WERI-Rb-1 (cell line): ENCODE measurements around the gene ADAD2.

Experiments used
- DNase-seq: peaks from one replicate; pipeline ENCODE4 v3.0.0-alpha.2; 2020
- H3K27ac ChIP-seq: fragments of 250-450 bp; sonication (Bioruptor Pico); 2 replicates; pipeline ENCODE4 v1.5.1; 2020; ENCODE audit warnings: mild to moderate bottlenecking, moderate library complexity
- H3K27me3 ChIP-seq: fragments of 250-450 bp; sonication (Bioruptor Pico); 2 replicates; pipeline ENCODE4 v1.5.1; 2021; ENCODE audit warnings: mild to moderate bottlenecking, low read depth, moderate library complexity; ENCODE audit not compliant: insufficient read depth, severe bottlenecking
- H3K36me3 ChIP-seq: fragments of 250-450 bp; sonication (Bioruptor Pico); 2 replicates; pipeline ENCODE4 v1.5.1; 2020; ENCODE audit warnings: mild to moderate bottlenecking, moderate library complexity
- H3K4me3 ChIP-seq: 2 replicates; pipeline ENCODE4 v1.5.1; 2011; ENCODE audit warnings: low read depth, mild to moderate bottlenecking, control low read depth, low read length
- H3K9me3 ChIP-seq: fragments of 250-450 bp; sonication (Bioruptor Pico); 2 replicates; pipeline ENCODE4 v1.5.1; 2021; ENCODE audit warnings: mild to moderate bottlenecking, moderate library complexity; ENCODE audit not compliant: severe bottlenecking
- TF ChIP-seq, protein P1 (sequence below): IDR thresholded peaks from 2 replicates; pipeline ENCODE4 v1.5.1; 2011; ENCODE audit warnings: low read depth, mild to moderate bottlenecking, control low read depth, inconsistent platforms, low read length

The ADAD2 gene

DNA sequence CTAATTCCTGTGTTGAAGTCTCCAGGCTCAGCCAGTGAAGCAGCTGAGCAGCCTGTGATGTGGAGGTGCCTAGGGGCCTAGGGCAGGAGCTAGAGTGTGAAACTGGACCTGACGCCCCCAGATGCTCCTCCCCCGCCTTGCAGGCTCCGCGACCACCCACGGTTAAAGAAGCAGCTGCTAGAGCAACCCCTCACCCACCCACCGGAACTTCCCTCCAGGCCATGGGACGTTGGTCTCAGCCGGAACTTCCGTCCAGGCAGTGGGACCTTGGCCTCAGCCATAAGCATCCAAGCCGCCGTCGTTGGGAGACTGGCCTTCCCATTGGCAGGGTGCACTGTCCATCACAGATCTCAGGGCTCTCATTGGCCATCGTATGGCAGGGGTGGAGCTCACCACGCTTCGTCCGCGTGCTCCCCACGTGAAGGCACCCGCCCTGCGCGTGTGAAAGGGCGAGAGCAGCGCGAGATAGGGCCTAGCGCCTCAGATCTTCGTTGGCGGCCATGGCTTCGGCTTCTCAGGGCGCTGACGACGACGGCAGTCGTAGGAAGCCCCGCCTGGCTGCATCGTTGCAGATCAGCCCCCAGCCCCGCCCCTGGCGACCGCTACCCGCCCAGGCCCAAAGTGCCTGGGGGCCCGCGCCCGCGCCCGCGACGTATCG is at the start of gene ADAD2:
ADAD2 (plus strand) TSS at position 427 of the 658 bp plus-strand sequence; CDS start at position 501, 74 bp downstream.
- no peaks in the 10 kb centered on the region for H3K27me3 ChIP-seq
- DNase-seq, result no peak
- no peaks in the 10 kb centered on the region for H3K36me3 ChIP-seq
- no peak within 1 kb of the TSS for H3K27ac ChIP-seq
- H3K9me3 ChIP-seq, result no peaks in the 10 kb centered on the region
- no peak within 1 kb of the TSS for H3K4me3 ChIP-seq
- TF ChIP-seq, protein P1, sequence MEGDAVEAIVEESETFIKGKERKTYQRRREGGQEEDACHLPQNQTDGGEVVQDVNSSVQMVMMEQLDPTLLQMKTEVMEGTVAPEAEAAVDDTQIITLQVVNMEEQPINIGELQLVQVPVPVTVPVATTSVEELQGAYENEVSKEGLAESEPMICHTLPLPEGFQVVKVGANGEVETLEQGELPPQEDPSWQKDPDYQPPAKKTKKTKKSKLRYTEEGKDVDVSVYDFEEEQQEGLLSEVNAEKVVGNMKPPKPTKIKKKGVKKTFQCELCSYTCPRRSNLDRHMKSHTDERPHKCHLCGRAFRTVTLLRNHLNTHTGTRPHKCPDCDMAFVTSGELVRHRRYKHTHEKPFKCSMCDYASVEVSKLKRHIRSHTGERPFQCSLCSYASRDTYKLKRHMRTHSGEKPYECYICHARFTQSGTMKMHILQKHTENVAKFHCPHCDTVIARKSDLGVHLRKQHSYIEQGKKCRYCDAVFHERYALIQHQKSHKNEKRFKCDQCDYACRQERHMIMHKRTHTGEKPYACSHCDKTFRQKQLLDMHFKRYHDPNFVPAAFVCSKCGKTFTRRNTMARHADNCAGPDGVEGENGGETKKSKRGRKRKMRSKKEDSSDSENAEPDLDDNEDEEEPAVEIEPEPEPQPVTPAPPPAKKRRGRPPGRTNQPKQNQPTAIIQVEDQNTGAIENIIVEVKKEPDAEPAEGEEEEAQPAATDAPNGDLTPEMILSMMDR, result no peak

- H3K27ac ChIP-seq, result no peak overlapping the region
- DNase-seq, result no peak
- no peaks in the 10 kb centered on the region for H3K27me3 ChIP-seq
- no peaks in the 10 kb centered on the region for H3K9me3 ChIP-seq
- H3K36me3 ChIP-seq, result no peaks in the 10 kb centered on the region
- TF ChIP-seq, protein P1, result no peak
- no peak overlapping the region for H3K4me3 ChIP-seq
Observed at GRCh38 chr16:84143081-84143480, 47.9 kb upstream of the ADAD2 start.

DNA sequence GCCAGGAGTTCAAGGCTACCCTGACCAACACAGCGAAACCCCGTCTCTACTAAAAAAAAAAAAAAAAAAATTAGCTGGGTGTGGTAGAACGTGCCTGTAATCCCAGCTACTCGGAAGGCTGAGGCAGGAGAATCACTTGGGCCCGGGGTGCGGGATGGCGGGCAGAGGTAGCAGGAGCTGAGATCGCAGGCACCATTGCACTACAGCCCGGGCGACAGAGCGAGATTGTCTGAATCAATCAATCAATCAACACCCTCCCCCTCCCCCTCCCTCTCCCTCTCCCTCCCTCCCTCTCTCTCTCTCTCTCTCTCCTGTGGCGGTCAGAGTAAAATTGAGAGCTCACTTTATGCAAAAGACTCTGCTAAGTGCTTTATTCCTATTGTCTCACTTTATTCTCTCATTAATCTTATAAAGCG is 47.2 kb upstream of the ADAD2 start:
- DNase-seq, result peak; percentile 12
- Histone ChIP-seq H3K27ac (no peak overlapping the region), H3K4me3 (peak overlapping the region; percentile 52), H3K9me3 (no peaks in the 10 kb centered on the region), H3K27me3 (no peaks in the 10 kb centered on the region), H3K36me3 (no peaks in the 10 kb centered on the region)
- TF ChIP-seq, protein P1, result no peak

DNA sequence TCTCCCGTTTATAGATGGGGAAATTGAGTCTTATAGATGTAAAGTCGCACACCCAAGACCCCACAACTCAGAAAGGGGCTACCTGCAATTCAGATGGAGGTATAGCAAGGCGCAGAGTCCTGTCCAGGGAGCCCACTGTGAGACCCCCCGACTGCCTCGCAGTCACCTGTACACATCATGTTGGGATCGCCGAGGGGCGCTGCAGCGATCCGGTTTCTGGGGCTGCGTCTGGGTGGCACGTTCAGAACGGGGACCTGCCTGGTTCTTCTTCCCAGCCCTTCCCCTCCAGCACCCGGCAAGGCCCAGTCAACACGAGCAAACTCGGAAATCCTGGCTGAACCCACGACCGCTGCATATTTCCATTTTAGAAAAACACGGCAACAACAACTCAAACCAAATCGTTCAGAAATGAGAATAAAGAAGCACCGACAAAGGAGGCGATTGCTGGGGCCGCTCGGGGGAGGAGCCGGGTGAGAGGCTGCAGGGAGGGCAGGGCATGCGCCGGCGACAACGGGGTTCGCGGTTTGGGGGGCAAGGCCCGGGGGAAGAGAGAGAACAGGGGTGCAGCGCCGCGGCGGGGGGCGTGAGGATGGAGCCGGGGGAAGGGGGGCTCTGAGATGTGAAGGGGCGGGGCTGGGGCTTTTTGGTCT is 46.6 kb upstream of the ADAD2 start:
- TF ChIP-seq, protein P1, result 0 out of 2 replicates have a peak, but pooled peaks have one; percentile 16
- peak; percentile 14 for DNase-seq
- Histone ChIP-seq H3K9me3 (no peaks in the 10 kb centered on the region), H3K27ac (peak overlapping the region; percentile 69), H3K4me3 (peak overlapping the region; percentile 52), H3K27me3 (no peaks in the 10 kb centered on the region), H3K36me3 (no peaks in the 10 kb centered on the region)

DNA sequence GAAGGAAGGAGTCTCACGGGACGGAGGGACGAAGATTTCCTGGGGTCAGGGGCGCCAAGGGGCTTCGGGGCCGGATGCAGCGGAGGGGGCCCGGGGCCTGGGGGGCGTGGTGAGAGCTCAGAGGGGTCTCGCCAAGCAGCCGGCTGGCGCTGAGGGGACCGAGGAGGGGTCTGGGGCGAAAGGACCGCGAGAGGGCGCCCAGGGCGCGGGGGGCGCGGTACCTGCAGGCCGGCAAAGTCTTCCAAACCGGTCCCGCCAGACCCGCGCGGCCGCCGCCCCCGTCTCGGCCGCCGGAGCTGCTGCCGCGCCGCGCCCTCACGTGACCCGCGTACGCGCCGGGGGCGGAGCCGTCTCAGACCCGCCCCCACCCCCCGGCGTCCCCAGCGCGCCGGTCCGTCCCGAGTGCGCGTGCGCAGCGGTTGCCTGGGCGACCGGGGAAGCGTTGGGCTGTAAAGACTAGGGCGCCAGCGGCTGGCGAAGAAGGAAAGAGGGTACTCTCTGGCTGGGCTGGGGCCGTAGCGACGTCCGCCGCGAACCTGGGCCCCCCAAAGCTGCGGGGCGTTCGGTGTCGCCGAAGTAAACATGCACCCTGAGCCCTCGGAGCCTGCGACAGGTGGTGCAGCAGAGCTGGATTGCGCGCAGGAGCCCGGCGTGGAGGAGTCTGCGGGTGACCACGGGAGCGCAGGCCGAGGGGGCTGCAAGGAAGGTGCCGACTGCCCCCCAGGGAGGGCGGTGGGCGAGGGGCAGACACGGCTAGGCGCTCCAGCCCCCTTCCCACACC is 45.9 kb upstream of the ADAD2 start, which contains the start of the genes DNAAF1 and HSDL1:
DNAAF1 (plus strand) TSS at position 450 of the 781 bp plus-strand sequence; CDS start at position 583, 133 bp downstream.
HSDL1 (minus strand) TSS at position 319 of the 781 bp plus-strand sequence. CDS start 13,856 bp downstream, outside the sequence.
- TF ChIP-seq, protein P1, result no peak
- Histone ChIP-seq H3K27me3 (no peaks in the 10 kb centered on the region), H3K27ac (peak within 1 kb of the TSS; percentile 69), H3K36me3 (no peaks in the 10 kb centered on the region), H3K9me3 (no peaks in the 10 kb centered on the region), H3K4me3 (peak within 1 kb of the TSS; percentile 52)
- peak; percentile 80 for DNase-seq
